Uterus (tissue), 4 donors: ENCODE results near the gene SHB. TPM values are rescaled to one million over a fixed set of nuclear protein-coding genes. Genes with fewer than 3 reads are reported as not detected.
A peak's percentile ranks its signal among the peaks of the same experiment; 100 is the strongest.

Experiments used
- DNase-seq, 2 donors: peaks; one replicate each; pipeline ENCODE4 v3.0.0-alpha.2; 2019 to 2020
- H3K27ac ChIP-seq, 2 donors: fragments of 200-600 bp; sonication (generic); 1 replicate in 1 of 2; 2 replicates in 1 of 2; pipeline ENCODE4 v1.5.1; 2016 to 2018
- H3K27me3 ChIP-seq, 2 donors: fragments of 200-600 bp; sonication (generic); one replicate each; pipeline ENCODE4 v1.5.1; 2018 to 2019; ENCODE audit warnings: control low read depth in 1 of 2
- H3K36me3 ChIP-seq, 2 donors: fragments of 200-600 bp; sonication (generic); one replicate each; pipeline ENCODE4 v1.5.1; 2019; ENCODE audit warnings: control low read depth in 1 of 2
- H3K4me1 ChIP-seq, 2 donors: fragments of 200-600 bp; sonication (generic); one replicate each; pipeline ENCODE4 v1.5.1; 2018 to 2019; ENCODE audit warnings: control low read depth in 1 of 2
- H3K4me3 ChIP-seq, 2 donors: fragments of 200-600 bp; sonication (generic); 1 replicate in 1 of 2; 2 replicates in 1 of 2; pipeline ENCODE4 v1.5.1; 2018 to 2019; ENCODE audit warnings: mild to moderate bottlenecking in 1 of 2
- H3K9me3 ChIP-seq, 2 donors: fragments of 200-600 bp; sonication (generic); one replicate each; pipeline ENCODE4 v1.5.1; 2019; ENCODE audit warnings: control low read depth in 1 of 2
- CTCF ChIP-seq, 4 experiments: fragments of 200-600 bp in 2 of 4; fragments of 450-650 bp in 2 of 4; sonication (generic) in 2 of 4; IDR thresholded peaks; one replicate each; pipeline ENCODE4 v1.5.1; 2016 to 2019; ENCODE audit warnings: antibody characterized with exemption in 4 of 4, mild to moderate bottlenecking in 2 of 4, moderate library complexity in 1 of 4
- POLR2A ChIP-seq, 2 donors: fragments of 450-650 bp; IDR thresholded peaks; one replicate each; pipeline ENCODE4 v1.6.1; 2016; ENCODE audit warnings: antibody characterized with exemption in 2 of 2, mild to moderate bottlenecking in 1 of 2, moderate library complexity in 1 of 2
- intact Hi-C: fragments of 100-400 bp; cut with DNase I; formaldehyde crosslinking; loops from one replicate; pipeline ENCODE4 v1.15.1; 2023; ENCODE audit warnings: low total_unique reads
- total RNA-seq, 4 donors: library from RNA; depleted of rRNA in 3 of 4; stranded (reverse); fragments of >200 nt in 3 of 4; gene quantifications; one replicate each; pipeline versions ENCODE4 v1.1.0 to v1.2.4, GENCODE V29; 2014 to 2023
- donor health status: DM: yes; HTN: yes; CAD: no.

SHB gene
- total RNA-seq, 4 donors from 2014 or later, result 3.5 to 19.6 (median 7.3) TPM

DNA sequence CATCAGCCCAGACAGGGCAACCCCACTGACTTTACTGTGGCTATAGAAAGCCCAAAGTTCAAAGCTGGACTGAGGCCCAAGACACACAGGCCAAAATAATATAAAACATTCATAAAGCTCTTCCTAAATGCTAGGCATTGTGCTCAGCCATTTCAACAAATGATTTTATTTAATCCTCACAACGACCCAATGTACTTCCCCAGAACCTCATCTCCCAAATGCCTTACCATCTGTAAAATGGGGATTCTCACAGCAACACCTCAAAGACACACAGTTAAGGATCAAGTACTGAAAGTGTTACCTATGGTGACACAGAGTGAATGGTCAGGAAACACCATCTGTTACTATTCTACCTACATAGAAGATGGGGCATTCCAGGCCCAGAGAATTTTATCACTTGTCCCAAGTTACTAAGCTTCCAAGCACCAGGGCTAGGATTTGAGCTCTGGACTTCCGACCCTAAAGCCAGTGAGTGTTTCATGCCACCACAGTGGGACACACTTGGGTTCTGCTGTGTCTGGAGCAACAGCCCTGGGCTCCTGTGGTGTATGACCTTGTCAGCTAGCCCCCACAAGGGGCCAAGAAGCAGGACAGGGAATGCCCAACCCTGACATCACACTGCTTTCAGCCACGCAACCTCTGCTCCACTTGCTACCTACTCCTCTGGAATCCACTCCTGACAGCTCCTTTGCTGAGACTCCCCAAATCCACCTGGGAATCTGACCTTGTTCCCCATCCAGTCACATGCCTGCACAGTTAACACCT lies 15.1 kb downstream of the SHB start:
- no peak for TF ChIP-seq POLR2A (IDR thresholded peaks at IDR 0.05)
- no peak for TF ChIP-seq CTCF (IDR thresholded peaks at IDR 0.05)
- no peak for DNase-seq
- intact Hi-C loops, result no loop called here
- H3K36me3 ChIP-seq, result no peaks in the 10 kb centered on the region
- H3K4me3 ChIP-seq, result no peak overlapping the region
- H3K27me3 ChIP-seq, result no peaks in the 10 kb centered on the region
- no peaks in the 10 kb centered on the region for H3K4me1 ChIP-seq
- no peak overlapping the region for H3K27ac ChIP-seq
- H3K9me3 ChIP-seq, result no peaks in the 10 kb centered on the region

DNA sequence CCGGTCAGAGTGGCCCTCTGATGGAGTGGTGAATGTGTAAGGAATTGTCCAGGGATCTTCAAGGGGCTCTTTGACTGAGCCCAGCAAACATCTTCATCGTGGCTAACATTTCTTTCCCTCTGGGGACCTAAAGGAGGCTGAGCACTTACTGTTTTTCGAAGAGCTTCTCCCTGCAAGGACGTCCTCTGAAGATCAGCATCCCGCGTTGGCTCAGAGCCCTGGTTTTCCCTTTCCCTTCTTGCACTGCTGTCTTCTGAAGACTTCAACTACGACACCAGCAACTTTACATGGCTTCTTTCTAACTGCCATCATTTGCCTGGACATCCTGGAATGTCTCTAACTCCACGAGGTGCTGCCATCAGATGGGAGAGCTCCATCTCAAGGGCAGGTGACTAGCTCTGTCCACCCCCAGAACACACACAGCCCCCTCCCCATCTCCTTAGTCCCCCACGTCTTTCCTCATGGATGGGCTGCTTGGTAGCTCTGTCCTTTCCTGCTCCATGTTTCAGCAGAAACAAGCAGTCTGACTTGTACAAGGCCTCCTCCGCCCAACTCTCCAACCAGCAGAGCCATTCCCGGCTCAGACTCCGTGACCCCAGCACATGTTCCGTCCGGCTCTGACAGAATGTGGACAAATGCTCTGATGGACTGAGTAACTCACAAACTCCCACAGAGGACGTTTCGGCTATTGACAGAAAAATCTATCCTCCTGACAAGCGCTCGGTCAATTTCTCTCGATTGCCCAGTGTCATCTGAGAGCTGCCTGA lies 17.1 kb downstream of the SHB start:
- Histone ChIP-seq H3K27me3 (no peaks in the 10 kb centered on the region), H3K36me3 (no peaks in the 10 kb centered on the region), H3K4me1 (no peaks in the 10 kb centered on the region), H3K27ac (no peak overlapping the region), H3K9me3 (no peaks in the 10 kb centered on the region), H3K4me3 (no peak overlapping the region)
- intact Hi-C loops, result no loop called here
- DNase-seq, result no peak
- TF ChIP-seq POLR2A (IDR thresholded peaks at IDR 0.05) (no peak), CTCF (IDR thresholded peaks at IDR 0.05) (no peak)

DNA sequence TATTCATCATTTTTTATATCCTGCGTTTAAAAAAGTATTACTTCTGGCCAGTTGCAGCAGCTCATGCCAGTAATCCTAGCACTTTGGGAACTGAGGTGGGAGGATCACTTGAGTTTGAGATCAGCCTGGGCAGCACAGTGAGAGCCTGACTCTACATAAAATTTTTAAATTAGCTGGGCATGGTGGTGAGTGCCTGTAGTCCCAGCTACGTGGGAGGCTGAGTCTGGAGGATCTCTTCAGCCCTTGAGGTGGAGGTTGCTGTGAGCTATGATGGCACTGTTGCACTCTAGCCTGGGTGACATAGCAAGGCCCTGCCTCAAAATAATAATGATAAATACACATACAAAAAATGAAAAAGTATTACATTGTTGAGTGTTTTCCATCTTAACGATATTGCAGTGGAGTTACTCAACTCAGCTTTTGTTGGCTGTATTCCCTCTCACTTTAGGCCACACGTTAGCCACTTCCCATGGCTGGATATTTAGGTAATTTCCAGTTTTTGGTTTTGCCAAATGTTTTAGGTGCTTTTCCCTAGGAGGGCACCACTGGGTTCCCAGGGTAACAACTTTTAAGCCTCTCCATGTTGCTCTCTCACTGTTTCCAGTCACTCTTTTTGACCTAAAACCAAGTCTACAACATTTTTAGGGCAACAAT lies 20.6 kb downstream of the SHB start:
- intact Hi-C loops, result no loop called here
- Histone ChIP-seq H3K4me3 (no peak overlapping the region), H3K9me3 (no peaks in the 10 kb centered on the region), H3K27me3 (no peaks in the 10 kb centered on the region), H3K36me3 (no peaks in the 10 kb centered on the region), H3K4me1 (no peaks in the 10 kb centered on the region), H3K27ac (peak overlapping the region in 1 of 2 donors; percentile 49)
- no peak for TF ChIP-seq CTCF (IDR thresholded peaks at IDR 0.05)
- DNase-seq, result no peak

DNA sequence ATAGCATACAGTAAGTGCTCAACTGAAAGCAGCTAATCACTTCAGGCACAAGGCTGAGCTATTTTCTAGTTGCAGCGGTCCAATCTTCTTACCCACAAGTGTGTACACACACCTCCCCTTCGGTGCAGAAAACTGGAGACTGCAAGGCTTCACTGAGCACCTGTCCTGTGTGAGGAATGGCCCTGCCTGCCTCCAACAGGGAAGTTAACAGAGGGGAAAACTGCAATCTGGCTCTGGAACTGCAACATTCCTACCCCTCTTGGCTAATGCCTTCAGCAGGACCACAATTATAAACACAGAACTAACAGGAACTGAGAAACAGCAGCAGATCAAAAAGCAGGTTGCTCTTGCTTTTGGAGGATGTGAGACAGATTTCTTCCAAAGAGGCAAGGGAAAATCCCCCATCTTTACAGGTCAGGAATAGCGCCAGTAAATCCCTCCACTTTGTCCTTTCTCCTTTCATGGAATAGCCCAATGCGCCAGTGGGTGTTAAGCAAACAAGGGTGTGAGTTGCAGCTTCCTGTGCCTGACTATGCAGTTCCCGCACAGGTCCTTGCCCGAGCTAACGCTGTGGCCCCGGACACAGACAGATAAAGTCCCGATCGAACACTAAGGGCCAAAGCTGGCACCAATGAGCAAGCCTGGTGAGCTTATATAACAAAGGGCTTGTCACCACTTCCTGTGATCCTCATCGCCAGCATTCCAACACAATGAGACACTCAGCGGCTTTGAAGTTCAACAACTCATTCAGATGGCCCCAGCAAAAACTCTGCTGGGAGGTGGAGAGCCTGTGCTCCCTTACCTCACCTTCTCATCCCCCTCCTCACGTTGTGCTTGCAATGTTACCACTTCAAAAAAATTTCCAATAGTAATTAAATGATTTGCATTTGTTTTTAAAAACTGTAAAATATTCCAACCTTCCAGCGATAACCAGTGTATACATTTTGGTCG lies 21.5 kb downstream of the SHB start:
- TF ChIP-seq POLR2A (IDR thresholded peaks at IDR 0.05) (no peak), CTCF (IDR thresholded peaks at IDR 0.05) (no peak)
- Histone ChIP-seq H3K9me3 (no peaks in the 10 kb centered on the region), H3K4me3 (no peak overlapping the region), H3K27ac (peak overlapping the region in 1 of 2 donors; percentile 49), H3K36me3 (no peaks in the 10 kb centered on the region), H3K4me1 (no peaks in the 10 kb centered on the region), H3K27me3 (no peaks in the 10 kb centered on the region)
- intact Hi-C loops, result no loop called here
- no peak for DNase-seq
